Activated CD8-positive, alpha-beta T cell treated with anti-CD3 and anti-CD28 coated beads for 36 hours (primary cell): ENCODE measurements around the gene AOPEP. TPM values are rescaled to one million over a fixed set of nuclear protein-coding genes. Genes with fewer than 3 reads are reported as not detected.

Source experiments
- ATAC-seq: fragments of 200-7000 bp; cut with Tn5 transposase; one replicate; pipeline ENCODE4 v1.10.0; 2021; ENCODE audit warnings: mild to moderate bottlenecking, moderate library complexity
- CTCF ChIA-PET: fragments of 350-600 bp; sonication (Branson Sonifier 250); formaldehyde crosslinking; loops from one replicate; lab custom pipeline; 2021; ENCODE audit warnings: antibody characterized with exemption; lab: Charles Lee
- POLR2A ChIA-PET: fragments of 350-600 bp; sonication (Branson Sonifier 250); formaldehyde crosslinking; loops from one replicate; lab custom pipeline; 2021; ENCODE audit warnings: antibody characterized with exemption; lab: Charles Lee
- DNase-seq: peaks from one replicate; pipeline ENCODE4 v3.0.0-alpha.2; 2020
- H3K27ac Mint-ChIP-seq: one replicate; pipeline ENCODE4 v1.8.0; 2021; ENCODE audit warnings: mild to moderate bottlenecking, mixed read lengths
- H3K27me3 Mint-ChIP-seq: one replicate; pipeline ENCODE4 v1.8.0; 2021; ENCODE audit warnings: mixed read lengths
- H3K36me3 Mint-ChIP-seq: one replicate; pipeline ENCODE4 v1.8.0; 2021; ENCODE audit warnings: low read depth, mixed read lengths
- H3K4me1 Mint-ChIP-seq: one replicate; pipeline ENCODE4 v1.8.0; 2021; ENCODE audit warnings: low read depth, mixed read lengths
- H3K4me3 Mint-ChIP-seq: one replicate; pipeline ENCODE4 v1.8.0; 2021; ENCODE audit warnings: mild to moderate bottlenecking, moderate library complexity, mixed read lengths
- H3K9me3 Mint-ChIP-seq: one replicate; pipeline ENCODE4 v1.8.0; 2021; ENCODE audit warnings: mixed read lengths
- CTCF ChIP-seq: fragments of 200-600 bp; IDR thresholded peaks from one replicate; pipeline ENCODE4 v1.8.0; 2022; ENCODE audit warnings: antibody characterized with exemption, mild to moderate bottlenecking
- intact Hi-C: fragments of 100-400 bp; cut with micrococcal nuclease; formaldehyde crosslinking; loops from one replicate; pipeline ENCODE4 v1.10.0; 2022
- total RNA-seq, 2 experiments: library from RNA; stranded (reverse); gene quantifications; one replicate each; pipeline ENCODE4 v1.2.3, GENCODE V29; 2021

AOPEP gene
- total RNA-seq, 2 experiments from 2014 or later, result 7.1 to 8.7 TPM

- ChIA-PET POLR2A (no interaction called here), CTCF (interaction anchor here (1.2 kb wide), 1 partner anchor 39 kb away, joined by 3 read pairs; no protein-coding TSS in a partner anchor)
- Mint-ChIP-seq H3K4me1 (peaks cover 7% of the 10 kb centered on the region), H3K27me3 (no peaks in the 10 kb centered on the region), H3K27ac (no peak overlapping the region), H3K4me3 (no peak overlapping the region), H3K9me3 (no peaks in the 10 kb centered on the region), H3K36me3 (no peaks in the 10 kb centered on the region)
- ATAC-seq (no peak), DNase-seq (no peak)
- no peak for TF ChIP-seq CTCF
- intact Hi-C loops, result no loop called here
Measured at GRCh38 chr9:95091601-95092261, 365.2 kb downstream of the AOPEP start.

GRCh38 chr9:95092262-95093072, 366.0 kb downstream of the AOPEP start:
- Mint-ChIP-seq H3K4me1 (peaks cover 7% of the 10 kb centered on the region), H3K9me3 (no peaks in the 10 kb centered on the region), H3K27me3 (no peaks in the 10 kb centered on the region), H3K27ac (no peak overlapping the region), H3K4me3 (no peak overlapping the region), H3K36me3 (no peaks in the 10 kb centered on the region)
- ATAC-seq, result no peak
- no peak for TF ChIP-seq CTCF
- POLR2A ChIA-PET, result no interaction called here
- intact Hi-C loops, result no loop called here
- DNase-seq, result peak; percentile 6
- CTCF ChIA-PET, result interaction anchor here (1.2 kb wide), 1 partner anchor 38 kb away, joined by 3 read pairs; no protein-coding TSS in a partner anchor

GRCh38 chr9:95093586-95093985, 367.1 kb downstream of the AOPEP start:
- Mint-ChIP-seq H3K36me3 (no peaks in the 10 kb centered on the region), H3K9me3 (no peaks in the 10 kb centered on the region), H3K27ac (no peak overlapping the region), H3K4me3 (no peak overlapping the region), H3K27me3 (no peaks in the 10 kb centered on the region), H3K4me1 (peaks cover 7% of the 10 kb centered on the region)
- DNase-seq (no peak), ATAC-seq (no peak)
- CTCF ChIA-PET, result interaction anchor here (0.8 to 0.9 kb wide), 2 partner anchors 10 to 34 kb away, joined by 3 read pairs; no protein-coding TSS in a partner anchor
- POLR2A ChIA-PET, result no interaction called here
- TF ChIP-seq CTCF, result no peak
- intact Hi-C loops, result no loop called here

GRCh38 chr9:95094002-95094401, 367.5 kb downstream of the AOPEP start:
- intact Hi-C loops, result no loop called here
- Mint-ChIP-seq H3K27ac (no peak overlapping the region), H3K9me3 (no peaks in the 10 kb centered on the region), H3K27me3 (no peaks in the 10 kb centered on the region), H3K4me1 (peaks cover 7% of the 10 kb centered on the region), H3K4me3 (no peak overlapping the region), H3K36me3 (no peaks in the 10 kb centered on the region)
- ChIA-PET CTCF (interaction anchor here (0.7 to 2.3 kb wide), 4 partner anchors 10 to 1753 kb away, joined by 3 to 9 read pairs (median 3); no protein-coding TSS in a partner anchor), POLR2A (no interaction called here)
- no peak for DNase-seq
- ATAC-seq, result no peak
- no peak for TF ChIP-seq CTCF
